CD14-positive monocyte (primary cell): Measurements from ENCODE around the gene ARRB2. TPM values are rescaled to one million over a fixed set of nuclear protein-coding genes. Genes with fewer than 3 reads are reported as not detected.

Experiments used
- DNase-seq, 3 donors: peaks; one replicate each; pipeline ENCODE4 v3.0.0-alpha.2; 2011 to 2022
- H2AFZ ChIP-seq: 2 replicates; pipeline ENCODE4 v1.6.0; 2012; ENCODE audit warnings: mild to moderate bottlenecking, low read depth, low read length, inconsistent platforms; ENCODE audit not compliant: insufficient read depth, poor library complexity, severe bottlenecking
- H3K27ac ChIP-seq, 2 donors: 1 replicate in 1 of 2; 2 replicates in 1 of 2; pipeline ENCODE4 v1.5.1; 2012 to 2013; ENCODE audit warnings: low read length in 2 of 2, control low read depth in 1 of 2, inconsistent platforms in 1 of 2, low read depth in 1 of 2, mild to moderate bottlenecking in 1 of 2
- H3K27me3 ChIP-seq, 2 donors: one replicate each; pipeline versions ENCODE4 v1.6.0 to v1.6.1; 2011 to 2013; ENCODE audit warnings: low read length in 2 of 2; ENCODE audit not compliant: control insufficient read depth in 2 of 2, insufficient read depth in 2 of 2
- H3K36me3 ChIP-seq, 2 donors: replicated peaks in 1 of 2; 1 replicate in 1 of 2; 2 replicates in 1 of 2; pipeline versions ENCODE4 v1.5.1 to v1.6.1; 2012 to 2013; ENCODE audit warnings: low read length in 2 of 2, control low read depth in 1 of 2, inconsistent platforms in 1 of 2, mild to moderate bottlenecking in 1 of 2; ENCODE audit not compliant: insufficient read depth in 2 of 2, control insufficient read depth in 1 of 2
- H3K4me1 ChIP-seq, 2 donors: 1 replicate in 1 of 2; 2 replicates in 1 of 2; pipeline versions ENCODE4 v1.5.1 to v1.6.1; 2012 to 2013; ENCODE audit warnings: low read length in 2 of 2, control low read depth in 1 of 2, inconsistent platforms in 1 of 2, mild to moderate bottlenecking in 1 of 2, moderate library complexity in 1 of 2; ENCODE audit not compliant: insufficient read depth in 2 of 2, control insufficient read depth in 1 of 2
- H3K4me2 ChIP-seq: replicated peaks from 2 replicates; pipeline ENCODE3; 2012; ENCODE audit warnings: low read length, moderate library complexity, mild to moderate bottlenecking; ENCODE audit not compliant: poor library complexity, severe bottlenecking; ENCODE audit errors: extremely low read depth
- H3K4me3 ChIP-seq, 3 experiments: fragments of 200-600 bp in 1 of 3; sonication (generic) in 1 of 3; replicated peaks in 1 of 3; 1 replicate in 2 of 3; 2 replicates in 1 of 3; pipeline ENCODE4 v1.5.1; 2011 to 2013; ENCODE audit warnings: low read length in 3 of 3, mild to moderate bottlenecking in 3 of 3, control low read depth in 2 of 3, low read depth in 2 of 3, inconsistent platforms in 1 of 3, moderate library complexity in 1 of 3
- H3K79me2 ChIP-seq: 2 replicates; pipeline ENCODE4 v1.6.0; 2012; ENCODE audit warnings: mild to moderate bottlenecking, control low read depth, inconsistent platforms, low read length, moderate library complexity; ENCODE audit not compliant: insufficient read depth
- H3K9ac ChIP-seq: 2 replicates; pipeline ENCODE4 v1.6.0; 2017; ENCODE audit warnings: low read length, mild to moderate bottlenecking; ENCODE audit not compliant: insufficient read depth, poor library complexity, severe bottlenecking
- H3K9me3 ChIP-seq, 2 donors: replicated peaks in 1 of 2; 1 replicate in 1 of 2; 2 replicates in 1 of 2; pipeline versions ENCODE4 v1.5.1 to v1.6.1; 2012 to 2013; ENCODE audit warnings: low read length in 2 of 2, control low read depth in 1 of 2; ENCODE audit not compliant: control insufficient read depth in 1 of 2, insufficient read depth in 1 of 2
- H4K20me1 ChIP-seq: 2 replicates; pipeline ENCODE4 v1.6.0; 2012; ENCODE audit warnings: mild to moderate bottlenecking, low read length, control low read depth, moderate library complexity; ENCODE audit not compliant: insufficient read depth
- H3K27ac Mint-ChIP-seq, 7 donors: one replicate each; pipeline ENCODE4 v1.8.0; 2020; ENCODE audit warnings: mild to moderate bottlenecking in 7 of 7, mixed read lengths in 7 of 7, moderate library complexity in 6 of 7, inconsistent platforms in 2 of 7
- H3K27me3 Mint-ChIP-seq, 3 donors: one replicate each; pipeline ENCODE4 v1.8.0; 2021 to 2022; ENCODE audit warnings: low read depth in 3 of 3, mild to moderate bottlenecking in 3 of 3, mixed read lengths in 3 of 3, moderate library complexity in 3 of 3, inconsistent platforms in 1 of 3
- H3K36me3 Mint-ChIP-seq, 2 donors: one replicate each; pipeline ENCODE4 v1.8.0; 2020; ENCODE audit warnings: mixed read lengths in 2 of 2, inconsistent platforms in 1 of 2, mild to moderate bottlenecking in 1 of 2
- H3K4me1 Mint-ChIP-seq: one replicate; pipeline ENCODE4 v1.8.0; 2020; ENCODE audit warnings: mild to moderate bottlenecking, mixed read lengths
- H3K4me3 Mint-ChIP-seq, 2 donors: one replicate each; pipeline ENCODE4 v1.8.0; 2020; ENCODE audit warnings: mild to moderate bottlenecking in 2 of 2, mixed read lengths in 2 of 2, moderate library complexity in 1 of 2
- H3K9me3 Mint-ChIP-seq, 7 donors: one replicate each; pipeline ENCODE4 v1.8.0; 2020 to 2022; ENCODE audit warnings: mixed read lengths in 7 of 7, mild to moderate bottlenecking in 6 of 7, moderate library complexity in 6 of 7, inconsistent platforms in 2 of 7
- CTCF ChIP-seq: fragments of 200-600 bp; IDR thresholded peaks from one replicate; pipeline ENCODE4 v1.8.0; 2022; ENCODE audit warnings: antibody characterized with exemption, mild to moderate bottlenecking
- WGBS: methylation state at CpG from one replicate; pipeline ENCODE4 v1.1.5; 2013; ENCODE audit warnings: missing lambda C conversion rate; ENCODE audit not compliant: insufficient coverage; 5-methylcytosine and 5-hydroxymethylcytosine counted together
- intact Hi-C, 2 donors: fragments of 100-400 bp; cut with micrococcal nuclease; formaldehyde crosslinking; loops; one replicate each; pipeline versions ENCODE4 v1.15.0 to v1.15.1; 2023
- polyA plus RNA-seq, 3 donors: library from polyadenylated mRNA; depleted of rRNA in 1 of 3; unstranded in 2 of 3; stranded (reverse) in 1 of 3; fragments of 300-500 nt in 2 of 3; fragments of >200 nt in 1 of 3; fragmentation: Illumina TruSeq in 2 of 3; gene quantifications; 1 replicate in 2 of 3; 2 replicates in 1 of 3; pipeline ENCODE4 v1.2.3, GENCODE V29; 2012 to 2021

ARRB2 gene
- polyA plus RNA-seq, 3 donors, result 134 to 760 (median 150) TPM

- intact Hi-C loops, result no loop called here
- DNase-seq, result no peak
- no peak overlapping the region for H3K27ac ChIP-seq
- peaks cover 0 to 3% (median 0%) of the 10 kb centered on the region in 3 donors for H3K27me3 Mint-ChIP-seq
- no peaks in the 10 kb centered on the region for H3K36me3 ChIP-seq
- no peak for TF ChIP-seq CTCF
- H3K9ac ChIP-seq, result no peak overlapping the region
- no peaks in the 10 kb centered on the region for H3K27me3 ChIP-seq
- peak overlapping the region in 2 of 7 donors; percentile 25 to 60 for H3K27ac Mint-ChIP-seq
- H3K4me3 Mint-ChIP-seq, result peak overlapping the region; percentile 92 to 94
- peaks cover 21 to 23% of the 10 kb centered on the region in 2 donors for H3K4me1 ChIP-seq
- no peak overlapping the region for H3K4me3 ChIP-seq
- H3K9me3 ChIP-seq, result peaks cover 0 to 4% of the 10 kb centered on the region in 2 donors
- peaks cover 38% of the 10 kb centered on the region for H3K79me2 ChIP-seq
- no peak overlapping the region for H3K4me2 ChIP-seq
- peaks cover 33% of the 10 kb centered on the region for H3K4me1 Mint-ChIP-seq
- H2AFZ ChIP-seq, result no peak overlapping the region
- H4K20me1 ChIP-seq, result no peaks in the 10 kb centered on the region
- H3K9me3 Mint-ChIP-seq, result peaks cover 0 to 8% (median 5%) of the 10 kb centered on the region in 7 donors
- peaks cover 0 to 4% of the 10 kb centered on the region in 2 donors for H3K36me3 Mint-ChIP-seq
- 93% methylated on average over 3 of the region's 15 CpGs for WGBS
Measured at GRCh38 chr17:4704991-4705390, 5.4 kb upstream of the ARRB2 start.

GRCh38 chr17:4706121-4706520 is 4.3 kb upstream of the ARRB2 start:
- Histone ChIP-seq H4K20me1 (no peaks in the 10 kb centered on the region), H3K9ac (no peak overlapping the region), H3K4me2 (no peak overlapping the region), H3K9me3 (peaks cover 0 to 4% of the 10 kb centered on the region in 2 donors), H3K27me3 (no peaks in the 10 kb centered on the region), H2AFZ (no peak overlapping the region), H3K79me2 (peaks cover 34% of the 10 kb centered on the region), H3K4me3 (no peak overlapping the region), H3K27ac (no peak overlapping the region), H3K36me3 (no peaks in the 10 kb centered on the region), H3K4me1 (peaks cover 24 to 27% of the 10 kb centered on the region in 2 donors)
- intact Hi-C loops, result no loop called here
- WGBS, result 70% methylated on average over 7 of the region's 7 CpGs
- peaks cover 33% of the 10 kb centered on the region for H3K4me1 Mint-ChIP-seq
- H3K36me3 Mint-ChIP-seq, result peaks cover 0 to 2% of the 10 kb centered on the region in 2 donors
- DNase-seq, result peak in 1 of 3 donors; percentile 37
- H3K9me3 Mint-ChIP-seq, result peaks cover 0 to 8% (median 5%) of the 10 kb centered on the region in 7 donors
- H3K27me3 Mint-ChIP-seq, result peaks cover 0 to 3% (median 0%) of the 10 kb centered on the region in 3 donors
- no peak overlapping the region for H3K4me3 Mint-ChIP-seq
- no peak for TF ChIP-seq CTCF
- peak overlapping the region in 2 of 7 donors; percentile 55 to 59 for H3K27ac Mint-ChIP-seq
